Effector memory CD4-positive, alpha-beta T cell (primary cell): Measurements from ENCODE around the gene DNAI1.

Source experiments
- DNase-seq, 3 donors: peaks; one replicate each; pipeline ENCODE4 v3.0.0-alpha.2; 2020
- H3K27ac ChIP-seq: 2 replicates; pipeline ENCODE4 v1.7.0; 2013; ENCODE audit warnings: mild to moderate bottlenecking, low read length, moderate library complexity; ENCODE audit not compliant: insufficient read depth, poor library complexity, severe bottlenecking
- H3K27me3 ChIP-seq: replicated peaks from 2 replicates; pipeline ENCODE4 v1.7.0; 2013; ENCODE audit warnings: mild to moderate bottlenecking, low read length; ENCODE audit not compliant: insufficient read depth, control insufficient read depth, poor library complexity, severe bottlenecking
- H3K36me3 ChIP-seq: 2 replicates; pipeline ENCODE4 v1.7.0; 2013; ENCODE audit warnings: mild to moderate bottlenecking, low read length, moderate library complexity; ENCODE audit not compliant: control insufficient read depth, insufficient read depth
- H3K4me1 ChIP-seq: 2 replicates; pipeline ENCODE4 v1.7.0; 2013; ENCODE audit warnings: low read length, mild to moderate bottlenecking; ENCODE audit not compliant: control insufficient read depth, insufficient read depth, poor library complexity, severe bottlenecking
- H3K4me3 ChIP-seq: 2 replicates; pipeline ENCODE4 v1.7.0; 2013; ENCODE audit warnings: low read length, low read depth, mild to moderate bottlenecking; ENCODE audit not compliant: insufficient read depth, poor library complexity, severe bottlenecking
- H3K9me3 ChIP-seq: 2 replicates; pipeline ENCODE4 v1.7.0; 2013; ENCODE audit warnings: mild to moderate bottlenecking, low read length, moderate library complexity; ENCODE audit not compliant: control insufficient read depth

The DNAI1 gene

GRCh38 chr9:34515959-34516358 is 57.4 kb downstream of the DNAI1 start:
- DNase-seq = no peak
- Histone ChIP-seq H3K27me3 (no peaks in the 10 kb centered on the region), H3K4me1 (no peaks in the 10 kb centered on the region), H3K4me3 (no peak overlapping the region), H3K36me3 (no peaks in the 10 kb centered on the region), H3K27ac (no peak overlapping the region), H3K9me3 (no peaks in the 10 kb centered on the region)

DNA sequence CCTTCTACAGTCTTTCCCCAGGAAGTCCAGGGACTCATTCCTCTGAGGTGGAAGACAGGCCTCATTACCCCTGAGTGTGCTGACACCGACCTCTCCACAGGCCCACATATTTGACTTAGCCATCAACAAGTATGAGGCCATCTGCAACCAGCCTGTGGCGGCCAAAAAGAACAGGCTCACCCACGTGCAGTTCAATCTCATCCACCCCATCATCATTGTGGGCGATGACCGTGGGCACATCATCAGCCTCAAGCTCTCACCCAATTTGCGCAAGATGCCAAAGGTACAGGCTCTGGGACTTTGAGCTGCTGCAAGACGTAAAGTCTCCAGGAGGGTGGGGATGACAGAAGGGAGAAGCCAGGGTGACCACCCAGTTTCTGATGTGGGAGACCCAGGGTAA is 58.6 kb downstream of the DNAI1 start:
- Histone ChIP-seq H3K27ac (no peak overlapping the region), H3K4me3 (no peak overlapping the region), H3K4me1 (no peaks in the 10 kb centered on the region), H3K27me3 (no peaks in the 10 kb centered on the region), H3K9me3 (no peaks in the 10 kb centered on the region), H3K36me3 (no peaks in the 10 kb centered on the region)
- no peak for DNase-seq

- DNase-seq = no peak
- H3K4me1 ChIP-seq = peaks cover 6% of the 10 kb centered on the region
- H3K36me3 ChIP-seq = no peaks in the 10 kb centered on the region
- H3K9me3 ChIP-seq = no peaks in the 10 kb centered on the region
- no peaks in the 10 kb centered on the region for H3K27me3 ChIP-seq
- H3K27ac ChIP-seq = no peak overlapping the region
- no peak overlapping the region for H3K4me3 ChIP-seq
Observed at GRCh38 chr9:34518110-34518616, 59.6 kb downstream of the DNAI1 start.

GRCh38 chr9:34518896-34519295 is 60.3 kb downstream of the DNAI1 start:
- Histone ChIP-seq H3K27me3 (no peaks in the 10 kb centered on the region), H3K4me3 (no peak overlapping the region), H3K4me1 (peaks cover 10% of the 10 kb centered on the region), H3K27ac (no peak overlapping the region), H3K9me3 (no peaks in the 10 kb centered on the region), H3K36me3 (no peaks in the 10 kb centered on the region)
- DNase-seq = no peak

DNA sequence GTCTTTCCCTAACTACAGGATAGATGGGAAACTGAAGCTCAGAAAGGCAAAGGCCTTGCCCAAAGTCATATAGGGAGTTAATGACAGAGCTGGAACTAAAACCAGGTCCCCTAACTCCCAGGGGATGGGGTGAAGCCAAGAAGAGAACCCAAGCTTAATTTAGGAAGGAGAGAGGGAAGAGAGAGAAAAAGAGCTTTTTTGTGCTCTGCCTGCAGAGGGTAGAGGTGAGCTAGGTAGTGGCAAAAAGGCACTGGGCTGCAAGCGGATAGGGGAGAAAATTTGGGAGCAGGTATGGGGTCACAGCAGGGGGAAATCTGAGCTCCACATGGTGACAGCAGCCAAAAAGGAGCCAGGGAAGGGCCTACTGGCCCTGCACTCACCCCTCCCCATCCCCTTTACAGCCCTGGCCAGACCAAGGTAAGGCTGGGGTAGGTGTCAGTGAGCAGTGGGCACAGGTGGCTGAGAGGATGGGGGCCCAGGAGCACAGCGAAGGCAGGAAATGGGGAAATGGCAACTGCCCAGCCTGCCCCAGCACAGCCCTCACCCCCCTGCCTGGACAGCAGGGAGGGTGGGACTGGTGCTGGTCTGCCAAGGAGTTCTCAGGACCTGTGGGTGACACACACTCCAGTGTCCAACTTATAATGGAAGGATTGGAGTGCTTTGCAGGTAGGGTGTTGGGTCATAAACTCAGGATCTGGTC is 60.9 kb downstream of the DNAI1 start:
- peaks cover 10% of the 10 kb centered on the region for H3K4me1 ChIP-seq
- H3K4me3 ChIP-seq = no peak overlapping the region
- no peaks in the 10 kb centered on the region for H3K36me3 ChIP-seq
- no peaks in the 10 kb centered on the region for H3K9me3 ChIP-seq
- H3K27ac ChIP-seq = no peak overlapping the region
- H3K27me3 ChIP-seq = no peaks in the 10 kb centered on the region
- DNase-seq = no peak

GRCh38 chr9:34520096-34520495 is 61.5 kb downstream of the DNAI1 start:
- no peak for DNase-seq
- H3K36me3 ChIP-seq = no peaks in the 10 kb centered on the region
- H3K4me1 ChIP-seq = peaks cover 10% of the 10 kb centered on the region
- no peaks in the 10 kb centered on the region for H3K9me3 ChIP-seq
- no peak overlapping the region for H3K4me3 ChIP-seq
- no peaks in the 10 kb centered on the region for H3K27me3 ChIP-seq
- H3K27ac ChIP-seq = no peak overlapping the region

- no peak for DNase-seq
- Histone ChIP-seq H3K9me3 (no peaks in the 10 kb centered on the region), H3K4me3 (no peak overlapping the region), H3K4me1 (peaks cover 10% of the 10 kb centered on the region), H3K27me3 (no peaks in the 10 kb centered on the region), H3K27ac (no peak overlapping the region), H3K36me3 (no peaks in the 10 kb centered on the region)
Observed at GRCh38 chr9:34520505-34521385, 62.1 kb downstream of the DNAI1 start.

DNA sequence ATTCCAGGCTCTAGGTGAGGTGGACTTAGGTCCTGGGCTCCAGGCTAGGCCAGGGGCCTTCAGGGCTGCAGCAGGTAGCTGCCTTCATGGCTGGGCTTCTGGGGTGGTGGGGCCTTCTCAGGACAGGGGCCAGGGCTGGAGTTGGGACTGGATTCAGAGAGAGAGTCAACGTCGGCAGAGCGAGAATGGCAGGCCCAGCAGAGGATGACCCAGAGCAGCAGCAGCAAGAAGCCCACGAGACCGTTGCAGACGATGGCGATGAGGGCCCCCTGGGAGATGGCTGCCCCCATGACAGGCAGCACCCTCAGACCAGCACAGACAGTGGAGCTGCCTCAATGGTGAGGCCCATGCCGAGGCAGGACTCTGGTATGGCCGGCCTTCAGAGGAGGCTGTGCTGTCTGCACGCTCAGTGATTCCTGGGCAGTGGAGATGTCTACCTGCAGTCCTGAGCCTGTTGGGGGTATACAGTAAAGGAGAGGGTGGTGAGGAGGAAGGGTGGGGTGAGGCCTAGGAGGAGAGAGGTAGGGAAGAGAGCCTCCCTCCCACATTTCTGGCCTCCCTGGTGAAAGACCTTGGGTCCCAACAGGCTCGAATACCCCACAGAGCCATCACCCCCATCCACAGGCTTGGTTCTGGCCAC is 62.9 kb downstream of the DNAI1 start:
- Histone ChIP-seq H3K36me3 (no peaks in the 10 kb centered on the region), H3K9me3 (no peaks in the 10 kb centered on the region), H3K4me1 (peaks cover 10% of the 10 kb centered on the region), H3K27me3 (no peaks in the 10 kb centered on the region), H3K27ac (no peak overlapping the region), H3K4me3 (no peak overlapping the region)
- DNase-seq = no peak

DNA sequence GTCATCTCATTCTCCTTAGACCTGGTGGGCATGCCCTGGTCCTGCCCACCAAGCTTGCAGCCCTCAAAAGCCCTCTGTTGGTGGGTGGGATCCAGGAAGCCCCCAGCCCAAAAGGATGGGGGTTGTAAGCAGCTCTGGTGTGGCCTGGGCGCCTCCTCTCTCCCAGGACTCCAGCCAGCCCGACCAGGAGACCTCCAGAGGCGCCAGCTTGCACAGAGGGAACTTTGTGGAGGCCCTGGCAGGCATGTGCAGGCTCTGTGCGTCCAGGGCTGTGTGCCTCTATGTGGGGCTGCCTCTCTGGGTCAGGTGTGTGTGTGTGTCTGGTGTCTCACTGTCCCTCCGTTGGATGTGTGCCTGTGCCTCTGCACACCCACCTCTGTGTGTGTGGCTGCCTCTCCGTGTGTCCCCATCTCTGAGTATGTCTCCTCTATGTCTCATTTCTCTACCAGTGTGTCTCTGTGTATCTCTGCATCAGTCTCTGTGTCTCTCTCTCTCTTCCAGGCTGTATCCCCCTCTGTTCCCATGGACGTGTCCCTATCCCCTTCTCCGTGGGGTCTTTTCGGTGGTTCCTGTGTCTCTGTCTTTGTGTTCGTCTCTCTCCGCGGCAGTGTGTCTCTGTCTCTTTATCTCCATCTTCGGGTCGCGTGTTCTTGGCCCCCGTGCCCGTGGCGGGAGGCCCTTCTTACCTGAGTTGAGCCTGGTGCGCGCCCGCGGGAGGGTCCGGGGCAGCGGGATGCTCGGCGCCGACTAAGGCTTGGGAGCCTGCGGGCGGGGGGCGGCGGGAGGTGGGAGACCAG is 63.7 kb downstream of the DNAI1 start:
- Histone ChIP-seq H3K27ac (no peak overlapping the region), H3K4me3 (peak overlapping the region; percentile 38), H3K9me3 (no peaks in the 10 kb centered on the region), H3K4me1 (peaks cover 10% of the 10 kb centered on the region), H3K36me3 (no peaks in the 10 kb centered on the region), H3K27me3 (no peaks in the 10 kb centered on the region)
- no peak for DNase-seq
